Lower leg skin (tissue), 3 donors: ENCODE results near the gene KDM4D.

Experiments used
- CTCF ChIP-seq, 3 donors: fragments of 450-650 bp; IDR thresholded peaks; one replicate each; pipeline ENCODE4 v1.5.1; 2016; ENCODE audit warnings: antibody characterized with exemption in 3 of 3, mild to moderate bottlenecking in 3 of 3, moderate library complexity in 2 of 3
- POLR2A ChIP-seq, 2 donors: fragments of 450-650 bp; IDR thresholded peaks; one replicate each; pipeline ENCODE4 v1.6.1; 2016 to 2017; ENCODE audit warnings: antibody characterized with exemption in 2 of 2, mild to moderate bottlenecking in 1 of 2, moderate library complexity in 1 of 2

- TF ChIP-seq CTCF (IDR thresholded peaks at IDR 0.05) = no peak
- no peak for TF ChIP-seq POLR2A (IDR thresholded peaks at IDR 0.05)
Observed at GRCh38 chr11:95014184-95014821, 40.8 kb downstream of the KDM4D start.
